ENCODE results near the gene UNK. TPM values are rescaled to one million over a fixed set of nuclear protein-coding genes. Genes with fewer than 3 reads are reported as not detected.

Gene UNK
- total RNA-seq, 1 experiment from 2014 or later, result 35.4 TPM

DNA sequence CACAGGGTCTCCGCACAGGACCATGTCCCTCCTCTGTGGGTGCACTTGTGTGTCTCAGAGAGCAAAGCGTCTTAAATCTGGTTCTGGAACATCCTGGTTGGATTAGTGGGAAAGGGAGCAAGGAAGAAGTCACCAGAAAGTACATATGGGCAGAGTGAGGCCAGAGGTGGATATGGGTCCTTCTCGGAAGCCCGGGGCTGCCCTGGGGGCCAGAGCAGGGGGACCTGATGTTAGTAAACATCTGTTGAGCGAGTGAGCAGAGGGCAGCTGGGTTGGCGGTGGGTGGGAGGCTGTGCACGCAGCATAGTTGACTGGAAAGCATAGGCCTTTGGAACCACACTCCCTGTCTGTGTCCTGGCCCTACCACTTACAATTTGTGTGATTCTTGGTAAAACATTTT, 36.9 kb downstream of the UNK start (continued):
- TF ChIP-seq, protein P1, sequence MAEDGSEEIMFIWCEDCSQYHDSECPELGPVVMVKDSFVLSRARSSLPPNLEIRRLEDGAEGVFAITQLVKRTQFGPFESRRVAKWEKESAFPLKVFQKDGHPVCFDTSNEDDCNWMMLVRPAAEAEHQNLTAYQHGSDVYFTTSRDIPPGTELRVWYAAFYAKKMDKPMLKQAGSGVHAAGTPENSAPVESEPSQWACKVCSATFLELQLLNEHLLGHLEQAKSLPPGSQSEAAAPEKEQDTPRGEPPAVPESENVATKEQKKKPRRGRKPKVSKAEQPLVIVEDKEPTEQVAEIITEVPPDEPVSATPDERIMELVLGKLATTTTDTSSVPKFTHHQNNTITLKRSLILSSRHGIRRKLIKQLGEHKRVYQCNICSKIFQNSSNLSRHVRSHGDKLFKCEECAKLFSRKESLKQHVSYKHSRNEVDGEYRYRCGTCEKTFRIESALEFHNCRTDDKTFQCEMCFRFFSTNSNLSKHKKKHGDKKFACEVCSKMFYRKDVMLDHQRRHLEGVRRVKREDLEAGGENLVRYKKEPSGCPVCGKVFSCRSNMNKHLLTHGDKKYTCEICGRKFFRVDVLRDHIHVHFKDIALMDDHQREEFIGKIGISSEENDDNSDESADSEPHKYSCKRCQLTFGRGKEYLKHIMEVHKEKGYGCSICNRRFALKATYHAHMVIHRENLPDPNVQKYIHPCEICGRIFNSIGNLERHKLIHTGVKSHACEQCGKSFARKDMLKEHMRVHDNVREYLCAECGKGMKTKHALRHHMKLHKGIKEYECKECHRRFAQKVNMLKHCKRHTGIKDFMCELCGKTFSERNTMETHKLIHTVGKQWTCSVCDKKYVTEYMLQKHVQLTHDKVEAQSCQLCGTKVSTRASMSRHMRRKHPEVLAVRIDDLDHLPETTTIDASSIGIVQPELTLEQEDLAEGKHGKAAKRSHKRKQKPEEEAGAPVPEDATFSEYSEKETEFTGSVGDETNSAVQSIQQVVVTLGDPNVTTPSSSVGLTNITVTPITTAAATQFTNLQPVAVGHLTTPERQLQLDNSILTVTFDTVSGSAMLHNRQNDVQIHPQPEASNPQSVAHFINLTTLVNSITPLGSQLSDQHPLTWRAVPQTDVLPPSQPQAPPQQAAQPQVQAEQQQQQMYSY (CRISPR knock-in tag; IDR thresholded peaks at IDR 0.05), result no peak
- TF ChIP-seq CREB1 (CRISPR knock-in tag; IDR thresholded peaks at IDR 0.05) (no peak), ZBTB21 (CRISPR knock-in tag; IDR thresholded peaks at IDR 0.05; ENCODE audit: borderline replicate concordance) (no peak), ZNF317 (CRISPR knock-in tag; IDR thresholded peaks at IDR 0.05; ENCODE audit: borderline replicate concordance, low read depth) (no peak), JAZF1 (CRISPR knock-in tag; IDR thresholded peaks at IDR 0.05) (no peak)
- TF ChIP-seq, protein P2, sequence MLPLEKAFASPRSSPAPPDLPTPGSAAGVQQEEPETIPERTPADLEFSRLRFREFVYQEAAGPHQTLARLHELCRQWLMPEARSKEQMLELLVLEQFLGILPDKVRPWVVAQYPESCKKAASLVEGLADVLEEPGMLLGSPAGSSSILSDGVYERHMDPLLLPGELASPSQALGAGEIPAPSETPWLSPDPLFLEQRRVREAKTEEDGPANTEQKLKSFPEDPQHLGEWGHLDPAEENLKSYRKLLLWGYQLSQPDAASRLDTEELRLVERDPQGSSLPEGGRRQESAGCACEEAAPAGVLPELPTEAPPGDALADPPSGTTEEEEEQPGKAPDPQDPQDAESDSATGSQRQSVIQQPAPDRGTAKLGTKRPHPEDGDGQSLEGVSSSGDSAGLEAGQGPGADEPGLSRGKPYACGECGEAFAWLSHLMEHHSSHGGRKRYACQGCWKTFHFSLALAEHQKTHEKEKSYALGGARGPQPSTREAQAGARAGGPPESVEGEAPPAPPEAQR (CRISPR knock-in tag; IDR thresholded peaks at IDR 0.05), result no peak
- TF ChIP-seq, protein P3, sequence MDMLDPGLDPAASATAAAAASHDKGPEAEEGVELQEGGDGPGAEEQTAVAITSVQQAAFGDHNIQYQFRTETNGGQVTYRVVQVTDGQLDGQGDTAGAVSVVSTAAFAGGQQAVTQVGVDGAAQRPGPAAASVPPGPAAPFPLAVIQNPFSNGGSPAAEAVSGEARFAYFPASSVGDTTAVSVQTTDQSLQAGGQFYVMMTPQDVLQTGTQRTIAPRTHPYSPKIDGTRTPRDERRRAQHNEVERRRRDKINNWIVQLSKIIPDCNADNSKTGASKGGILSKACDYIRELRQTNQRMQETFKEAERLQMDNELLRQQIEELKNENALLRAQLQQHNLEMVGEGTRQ (CRISPR knock-in tag; IDR thresholded peaks at IDR 0.05), result no peak

DNA sequence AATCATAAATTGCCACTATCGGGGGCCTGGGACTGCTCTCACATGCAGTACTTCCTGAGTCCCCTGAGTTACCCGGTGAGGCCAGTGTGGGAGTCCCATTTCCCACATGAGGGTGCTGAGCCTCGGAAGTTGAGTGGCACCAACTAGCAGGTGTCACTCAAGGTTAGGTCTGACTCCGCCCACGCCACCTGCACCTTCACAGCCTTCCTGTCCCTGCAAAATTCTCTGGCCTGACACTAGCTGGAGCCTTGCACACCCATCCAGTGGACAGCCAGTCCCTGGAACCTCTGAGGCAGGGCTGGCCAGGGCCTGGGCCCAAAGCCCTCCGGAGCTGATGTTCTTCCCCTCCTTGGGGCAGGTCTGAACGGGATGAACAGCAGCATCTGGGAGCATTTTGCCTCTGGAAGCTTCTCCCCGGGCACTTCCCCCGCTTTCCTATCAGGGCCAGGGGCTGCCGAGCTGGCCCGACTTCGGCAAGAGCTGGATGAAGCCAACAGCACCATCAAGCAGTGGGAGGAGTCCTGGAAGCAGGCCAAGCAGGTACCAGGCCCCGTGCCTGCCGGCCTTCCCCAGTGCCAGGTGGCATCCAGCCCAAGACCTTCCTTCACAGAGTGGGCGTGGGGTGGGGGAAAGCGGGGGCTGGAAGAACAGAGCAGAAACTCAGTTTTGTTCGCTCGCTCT, 37.7 kb downstream of the UNK start:
- Mint-ChIP-seq H3K27me3 (ENCODE audit: low read depth) (no peaks in the 10 kb centered on the region), H3K9me3 (no peaks in the 10 kb centered on the region), H3K27ac (peak overlapping the region; percentile 57; the same call in 1 of the 2 replicates), H3K36me3 (peaks cover 38% of the 10 kb centered on the region), H3K4me1 (peaks cover 4% of the 10 kb centered on the region; the same call in 1 of the 2 replicates), H3K4me3 (no peak overlapping the region)
- ChIA-PET POLR2A (no interaction called here), CTCF (interaction anchor here (1.1 to 1.4 kb wide), 3 partner anchors 8 to 72 kb away, joined by 3 to 6 read pairs (median 6); partner anchors contain the start of gene WBP2)
- no peak for DNase-seq (ENCODE audit: low spot score)
- ATAC-seq, result no peak
- TF ChIP-seq TEAD4 (CRISPR knock-in tag; IDR thresholded peaks at IDR 0.05), result no peak
- TF ChIP-seq ZNF263 (CRISPR knock-in tag; IDR thresholded peaks at IDR 0.05; ENCODE audit: low read depth), result no peak
- TF ChIP-seq, protein P4, sequence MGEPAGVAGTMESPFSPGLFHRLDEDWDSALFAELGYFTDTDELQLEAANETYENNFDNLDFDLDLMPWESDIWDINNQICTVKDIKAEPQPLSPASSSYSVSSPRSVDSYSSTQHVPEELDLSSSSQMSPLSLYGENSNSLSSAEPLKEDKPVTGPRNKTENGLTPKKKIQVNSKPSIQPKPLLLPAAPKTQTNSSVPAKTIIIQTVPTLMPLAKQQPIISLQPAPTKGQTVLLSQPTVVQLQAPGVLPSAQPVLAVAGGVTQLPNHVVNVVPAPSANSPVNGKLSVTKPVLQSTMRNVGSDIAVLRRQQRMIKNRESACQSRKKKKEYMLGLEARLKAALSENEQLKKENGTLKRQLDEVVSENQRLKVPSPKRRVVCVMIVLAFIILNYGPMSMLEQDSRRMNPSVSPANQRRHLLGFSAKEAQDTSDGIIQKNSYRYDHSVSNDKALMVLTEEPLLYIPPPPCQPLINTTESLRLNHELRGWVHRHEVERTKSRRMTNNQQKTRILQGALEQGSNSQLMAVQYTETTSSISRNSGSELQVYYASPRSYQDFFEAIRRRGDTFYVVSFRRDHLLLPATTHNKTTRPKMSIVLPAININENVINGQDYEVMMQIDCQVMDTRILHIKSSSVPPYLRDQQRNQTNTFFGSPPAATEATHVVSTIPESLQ (CRISPR knock-in tag; IDR thresholded peaks at IDR 0.05), result no peak
- TF ChIP-seq, protein P5, sequence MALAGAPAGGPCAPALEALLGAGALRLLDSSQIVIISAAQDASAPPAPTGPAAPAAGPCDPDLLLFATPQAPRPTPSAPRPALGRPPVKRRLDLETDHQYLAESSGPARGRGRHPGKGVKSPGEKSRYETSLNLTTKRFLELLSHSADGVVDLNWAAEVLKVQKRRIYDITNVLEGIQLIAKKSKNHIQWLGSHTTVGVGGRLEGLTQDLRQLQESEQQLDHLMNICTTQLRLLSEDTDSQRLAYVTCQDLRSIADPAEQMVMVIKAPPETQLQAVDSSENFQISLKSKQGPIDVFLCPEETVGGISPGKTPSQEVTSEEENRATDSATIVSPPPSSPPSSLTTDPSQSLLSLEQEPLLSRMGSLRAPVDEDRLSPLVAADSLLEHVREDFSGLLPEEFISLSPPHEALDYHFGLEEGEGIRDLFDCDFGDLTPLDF (CRISPR knock-in tag; IDR thresholded peaks at IDR 0.05), result no peak
- TF ChIP-seq, protein P6, sequence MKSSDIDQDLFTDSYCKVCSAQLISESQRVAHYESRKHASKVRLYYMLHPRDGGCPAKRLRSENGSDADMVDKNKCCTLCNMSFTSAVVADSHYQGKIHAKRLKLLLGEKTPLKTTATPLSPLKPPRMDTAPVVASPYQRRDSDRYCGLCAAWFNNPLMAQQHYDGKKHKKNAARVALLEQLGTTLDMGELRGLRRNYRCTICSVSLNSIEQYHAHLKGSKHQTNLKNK (CRISPR knock-in tag; IDR thresholded peaks at IDR 0.05), result no peak
- TF ChIP-seq, protein P7, sequence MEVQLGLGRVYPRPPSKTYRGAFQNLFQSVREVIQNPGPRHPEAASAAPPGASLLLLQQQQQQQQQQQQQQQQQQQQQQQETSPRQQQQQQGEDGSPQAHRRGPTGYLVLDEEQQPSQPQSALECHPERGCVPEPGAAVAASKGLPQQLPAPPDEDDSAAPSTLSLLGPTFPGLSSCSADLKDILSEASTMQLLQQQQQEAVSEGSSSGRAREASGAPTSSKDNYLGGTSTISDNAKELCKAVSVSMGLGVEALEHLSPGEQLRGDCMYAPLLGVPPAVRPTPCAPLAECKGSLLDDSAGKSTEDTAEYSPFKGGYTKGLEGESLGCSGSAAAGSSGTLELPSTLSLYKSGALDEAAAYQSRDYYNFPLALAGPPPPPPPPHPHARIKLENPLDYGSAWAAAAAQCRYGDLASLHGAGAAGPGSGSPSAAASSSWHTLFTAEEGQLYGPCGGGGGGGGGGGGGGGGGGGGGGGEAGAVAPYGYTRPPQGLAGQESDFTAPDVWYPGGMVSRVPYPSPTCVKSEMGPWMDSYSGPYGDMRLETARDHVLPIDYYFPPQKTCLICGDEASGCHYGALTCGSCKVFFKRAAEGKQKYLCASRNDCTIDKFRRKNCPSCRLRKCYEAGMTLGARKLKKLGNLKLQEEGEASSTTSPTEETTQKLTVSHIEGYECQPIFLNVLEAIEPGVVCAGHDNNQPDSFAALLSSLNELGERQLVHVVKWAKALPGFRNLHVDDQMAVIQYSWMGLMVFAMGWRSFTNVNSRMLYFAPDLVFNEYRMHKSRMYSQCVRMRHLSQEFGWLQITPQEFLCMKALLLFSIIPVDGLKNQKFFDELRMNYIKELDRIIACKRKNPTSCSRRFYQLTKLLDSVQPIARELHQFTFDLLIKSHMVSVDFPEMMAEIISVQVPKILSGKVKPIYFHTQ (CRISPR knock-in tag; IDR thresholded peaks at IDR 0.05), result no peak
- TF ChIP-seq, protein P8, sequence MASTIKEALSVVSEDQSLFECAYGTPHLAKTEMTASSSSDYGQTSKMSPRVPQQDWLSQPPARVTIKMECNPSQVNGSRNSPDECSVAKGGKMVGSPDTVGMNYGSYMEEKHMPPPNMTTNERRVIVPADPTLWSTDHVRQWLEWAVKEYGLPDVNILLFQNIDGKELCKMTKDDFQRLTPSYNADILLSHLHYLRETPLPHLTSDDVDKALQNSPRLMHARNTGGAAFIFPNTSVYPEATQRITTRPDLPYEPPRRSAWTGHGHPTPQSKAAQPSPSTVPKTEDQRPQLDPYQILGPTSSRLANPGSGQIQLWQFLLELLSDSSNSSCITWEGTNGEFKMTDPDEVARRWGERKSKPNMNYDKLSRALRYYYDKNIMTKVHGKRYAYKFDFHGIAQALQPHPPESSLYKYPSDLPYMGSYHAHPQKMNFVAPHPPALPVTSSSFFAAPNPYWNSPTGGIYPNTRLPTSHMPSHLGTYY (CRISPR knock-in tag; IDR thresholded peaks at IDR 0.05), result no peak
- TF ChIP-seq OVOL2 (CRISPR knock-in tag; IDR thresholded peaks at IDR 0.05; ENCODE audit: borderline replicate concordance), result no peak
- TF ChIP-seq, protein P9, sequence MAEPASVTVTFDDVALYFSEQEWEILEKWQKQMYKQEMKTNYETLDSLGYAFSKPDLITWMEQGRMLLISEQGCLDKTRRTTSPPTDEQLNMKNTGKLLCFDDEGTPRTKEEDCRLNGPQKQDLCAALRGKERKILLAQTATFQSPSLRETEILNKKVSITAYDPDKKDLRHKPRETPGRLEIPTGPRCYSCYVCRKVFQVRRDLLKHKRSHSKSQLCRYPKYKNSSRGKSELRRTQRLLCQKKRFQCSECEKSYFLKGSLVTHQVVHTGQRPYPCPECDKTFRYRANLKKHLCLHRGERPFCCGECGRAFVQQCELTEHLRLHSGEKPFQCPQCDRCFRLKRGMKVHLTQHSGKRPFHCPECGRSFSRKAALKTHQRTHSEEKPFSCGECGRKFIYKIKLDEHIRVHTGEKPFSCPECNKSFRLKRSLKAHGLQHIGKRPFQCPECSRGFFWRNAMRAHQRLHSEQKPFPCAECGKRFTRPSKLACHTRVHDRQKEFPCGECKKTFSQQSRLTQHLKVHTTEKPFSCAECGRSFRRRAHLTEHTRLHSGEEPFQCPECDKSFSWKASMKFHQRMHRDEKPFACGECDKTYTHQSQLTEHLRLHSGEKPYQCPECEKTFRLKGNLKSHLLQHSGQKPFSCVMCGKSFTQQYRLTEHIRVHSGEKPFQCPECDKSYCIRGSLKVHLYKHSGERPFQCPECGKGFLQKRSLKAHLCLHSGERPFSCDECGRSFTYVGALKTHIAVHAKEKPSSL (CRISPR knock-in tag; conservative IDR thresholded peaks at IDR 0.05), result no peak
- TF ChIP-seq, protein P10, sequence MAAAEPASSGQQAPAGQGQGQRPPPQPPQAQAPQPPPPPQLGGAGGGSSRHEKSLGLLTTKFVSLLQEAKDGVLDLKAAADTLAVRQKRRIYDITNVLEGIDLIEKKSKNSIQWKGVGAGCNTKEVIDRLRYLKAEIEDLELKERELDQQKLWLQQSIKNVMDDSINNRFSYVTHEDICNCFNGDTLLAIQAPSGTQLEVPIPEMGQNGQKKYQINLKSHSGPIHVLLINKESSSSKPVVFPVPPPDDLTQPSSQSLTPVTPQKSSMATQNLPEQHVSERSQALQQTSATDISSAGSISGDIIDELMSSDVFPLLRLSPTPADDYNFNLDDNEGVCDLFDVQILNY (CRISPR knock-in tag; IDR thresholded peaks at IDR 0.05), result no peak

Measured in WTC11 (cell line).